Measurements from ENCODE around the gene FCRL3.

The FCRL3 gene

DNA sequence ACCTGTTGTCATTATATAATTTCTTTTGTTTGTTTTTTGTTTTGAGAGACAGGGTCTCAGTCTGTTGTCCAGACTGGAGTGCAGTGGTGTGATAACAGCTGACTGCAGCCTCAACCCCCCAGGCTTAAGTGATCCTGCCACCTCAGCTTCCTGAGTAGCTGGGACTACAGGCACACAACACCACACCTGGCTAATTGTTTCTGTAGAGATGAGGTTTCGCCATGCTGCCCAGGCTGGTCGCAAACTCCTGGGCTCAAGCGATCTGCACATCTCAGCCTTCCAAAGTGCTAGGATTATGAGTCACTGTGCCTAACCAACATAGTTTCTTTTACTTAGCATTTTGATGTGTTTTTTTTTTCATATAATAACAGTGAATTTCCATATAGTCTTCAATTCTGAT lies 52.3 kb downstream of the FCRL3 start:
- peaks cover 4% of the 10 kb centered on the region for H3F3A ChIP-seq (ENCODE audit: control insufficient read depth, insufficient read depth)
- no peaks in the 10 kb centered on the region for H3K9me2 ChIP-seq (replicated peaks; ENCODE audit: control insufficient read depth, low read length)
- no peaks in the 10 kb centered on the region for H3K9me3 ChIP-seq (ENCODE audit: control insufficient read depth, insufficient read depth, low read length)
- H3K4me2 ChIP-seq (ENCODE audit: low read length) = no peak overlapping the region
- TF ChIP-seq EZH2phosphoT487 (IDR thresholded peaks at IDR 0.05; ENCODE audit: borderline replicate concordance, low read length) (no peak), CTCF (IDR thresholded peaks at IDR 0.05; ENCODE audit: low read depth, low read length, poor library complexity, severe bottlenecking) (no peak)
- H3K4me1 ChIP-seq (ENCODE audit: control insufficient read depth, low read length) = peaks cover 46% of the 10 kb centered on the region
- H3K4me3 ChIP-seq (ENCODE audit: low read length) = no peak overlapping the region
- no peaks in the 10 kb centered on the region for H3K27me3 ChIP-seq (ENCODE audit: control insufficient read depth, low read length)
- H3K27ac ChIP-seq (ENCODE audit: low read depth, low read length) = no peak overlapping the region
- no peaks in the 10 kb centered on the region for H3K79me2 ChIP-seq (ENCODE audit: control insufficient read depth, low read length)
- H4K20me1 ChIP-seq (ENCODE audit: control insufficient read depth, insufficient read depth, low read depth, low read length) = no peaks in the 10 kb centered on the region
- no peaks in the 10 kb centered on the region for H3K36me3 ChIP-seq (ENCODE audit: control insufficient read depth, low read length)

- no peak for TF ChIP-seq CTCF (IDR thresholded peaks at IDR 0.05; ENCODE audit: low read depth, low read length, poor library complexity, severe bottlenecking)
- TF ChIP-seq EZH2phosphoT487 (IDR thresholded peaks at IDR 0.05; ENCODE audit: borderline replicate concordance, low read length) = no peak
- no peak overlapping the region for H3K4me2 ChIP-seq (ENCODE audit: low read length)
- H3K27me3 ChIP-seq (ENCODE audit: control insufficient read depth, low read length) = no peaks in the 10 kb centered on the region
- no peaks in the 10 kb centered on the region for H3K9me3 ChIP-seq (ENCODE audit: control insufficient read depth, insufficient read depth, low read length)
- H4K20me1 ChIP-seq (ENCODE audit: control insufficient read depth, insufficient read depth, low read depth, low read length) = no peaks in the 10 kb centered on the region
- H3K27ac ChIP-seq (ENCODE audit: low read depth, low read length) = no peak overlapping the region
- H3K9me2 ChIP-seq (replicated peaks; ENCODE audit: control insufficient read depth, low read length) = no peaks in the 10 kb centered on the region
- H3F3A ChIP-seq (ENCODE audit: control insufficient read depth, insufficient read depth) = no peaks in the 10 kb centered on the region
- H3K4me3 ChIP-seq (ENCODE audit: low read length) = no peak overlapping the region
- peaks cover 28% of the 10 kb centered on the region for H3K4me1 ChIP-seq (ENCODE audit: control insufficient read depth, low read length)
- H3K79me2 ChIP-seq (ENCODE audit: control insufficient read depth, low read length) = no peaks in the 10 kb centered on the region
- H3K36me3 ChIP-seq (ENCODE audit: control insufficient read depth, low read length) = no peaks in the 10 kb centered on the region
Measured at GRCh38 chr1:157646144-157646543, 54.4 kb downstream of the FCRL3 start.

DNA sequence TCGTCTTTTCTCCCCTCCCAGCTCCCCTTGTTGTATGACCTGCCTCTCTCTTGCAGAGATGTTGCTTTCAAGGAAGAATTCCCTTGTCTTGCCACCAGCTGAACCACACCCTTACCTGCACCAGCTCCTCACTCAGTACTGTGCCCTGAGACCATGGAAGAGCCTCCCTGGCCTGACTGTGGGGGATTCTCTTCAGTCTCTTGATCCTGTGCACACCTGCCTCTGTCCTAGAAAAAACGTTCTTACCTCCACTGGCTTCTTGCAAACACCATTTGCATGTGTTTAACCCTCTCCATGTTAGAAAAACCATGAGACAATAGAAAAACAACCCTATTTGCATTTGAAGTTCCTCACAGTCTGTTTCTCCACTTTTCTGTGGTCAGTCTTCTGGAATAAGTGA lies 59.4 kb downstream of the FCRL3 start:
- H4K20me1 ChIP-seq (ENCODE audit: control insufficient read depth, insufficient read depth, low read depth, low read length) = no peaks in the 10 kb centered on the region
- no peaks in the 10 kb centered on the region for H3K9me3 ChIP-seq (ENCODE audit: control insufficient read depth, insufficient read depth, low read length)
- H3K36me3 ChIP-seq (ENCODE audit: control insufficient read depth, low read length) = no peaks in the 10 kb centered on the region
- H3K4me3 ChIP-seq (ENCODE audit: low read length) = peak overlapping the region; percentile 2; the same call in 1 of the 2 replicates
- peak overlapping the region; percentile 28; the same call in 1 of the 2 replicates for H3K4me2 ChIP-seq (ENCODE audit: low read length)
- H3K79me2 ChIP-seq (ENCODE audit: control insufficient read depth, low read length) = no peaks in the 10 kb centered on the region
- H3K4me1 ChIP-seq (ENCODE audit: control insufficient read depth, low read length) = peaks cover 30% of the 10 kb centered on the region
- no peak overlapping the region for H3K27ac ChIP-seq (ENCODE audit: low read depth, low read length)
- TF ChIP-seq EZH2phosphoT487 (IDR thresholded peaks at IDR 0.05; ENCODE audit: borderline replicate concordance, low read length) = no peak
- no peak for TF ChIP-seq CTCF (IDR thresholded peaks at IDR 0.05; ENCODE audit: low read depth, low read length, poor library complexity, severe bottlenecking)
- H3K9me2 ChIP-seq (replicated peaks; ENCODE audit: control insufficient read depth, low read length) = no peaks in the 10 kb centered on the region
- no peaks in the 10 kb centered on the region for H3K27me3 ChIP-seq (ENCODE audit: control insufficient read depth, low read length)
- H3F3A ChIP-seq (ENCODE audit: control insufficient read depth, insufficient read depth) = no peaks in the 10 kb centered on the region

All from DOHH2 (cell line).